HG02938 (cell line): ENCODE data around the gene HCN1.
"Not testable (repeated sequence)": the region's sequence is repeated elsewhere in the genome, so short reads cannot be mapped to it uniquely, and the experiment has no call there.

Source experiments
- ATAC-seq: cut with Tn5 transposase; IDR thresholded peaks from one replicate; pipeline ENCODE4 v1.9.1; 2021; ENCODE audit warnings: mild to moderate bottlenecking, moderate library complexity; ENCODE audit not compliant: unreplicated experiment

Gene HCN1

DNA sequence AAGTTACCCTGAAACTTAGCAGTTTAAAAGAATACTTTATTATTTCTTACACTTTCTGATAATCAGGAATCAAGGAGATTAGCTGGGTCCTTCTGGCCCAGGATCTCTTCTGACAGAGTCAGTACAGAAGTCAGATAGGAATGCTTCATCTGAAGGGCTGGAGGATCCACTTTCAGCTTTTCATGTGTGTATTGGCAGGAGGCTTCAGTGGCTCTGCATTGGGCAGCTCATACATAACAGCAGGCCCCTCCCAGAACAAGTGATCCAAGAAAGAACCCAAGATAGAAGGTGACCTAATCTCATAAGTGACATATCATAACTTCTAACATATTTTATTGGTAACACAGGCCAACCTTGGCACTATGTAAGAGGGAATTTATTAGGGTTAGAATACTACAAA is 258.4 kb downstream of the HCN1 start:
- ATAC-seq = no peak

DNA sequence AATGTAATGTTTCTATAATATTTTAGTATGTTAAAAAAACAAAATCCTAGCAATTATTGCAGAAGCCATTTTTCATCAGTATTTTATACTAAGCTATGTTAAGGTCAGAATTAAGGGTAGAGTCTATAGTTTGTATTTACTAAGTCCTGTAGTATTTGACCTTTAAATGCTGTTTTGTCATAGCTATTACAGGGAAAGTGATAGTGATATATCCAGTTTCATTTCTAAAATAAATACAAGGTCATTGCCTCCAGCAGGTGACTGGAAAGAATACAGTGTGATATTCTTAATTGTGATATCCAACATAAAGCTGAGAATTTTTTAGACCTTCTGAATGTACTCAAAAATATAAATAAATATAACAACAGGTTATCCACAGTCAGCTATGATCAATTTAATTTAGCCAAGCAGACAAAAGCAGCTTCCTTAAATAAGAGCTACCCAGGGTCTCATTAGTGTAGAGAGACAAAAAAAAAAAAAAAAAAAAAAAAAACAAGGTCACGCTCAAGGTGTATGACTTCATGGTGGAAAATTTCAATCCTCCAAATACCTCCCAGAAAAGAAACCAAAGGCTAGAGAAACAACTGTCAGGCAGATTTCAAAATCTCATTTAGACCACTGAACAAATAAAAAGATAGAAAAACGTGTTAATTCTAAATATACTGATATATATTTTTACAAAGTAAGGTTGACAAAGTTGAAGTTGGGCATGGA is 278.7 kb downstream of the HCN1 start:
- ATAC-seq = no peak

DNA sequence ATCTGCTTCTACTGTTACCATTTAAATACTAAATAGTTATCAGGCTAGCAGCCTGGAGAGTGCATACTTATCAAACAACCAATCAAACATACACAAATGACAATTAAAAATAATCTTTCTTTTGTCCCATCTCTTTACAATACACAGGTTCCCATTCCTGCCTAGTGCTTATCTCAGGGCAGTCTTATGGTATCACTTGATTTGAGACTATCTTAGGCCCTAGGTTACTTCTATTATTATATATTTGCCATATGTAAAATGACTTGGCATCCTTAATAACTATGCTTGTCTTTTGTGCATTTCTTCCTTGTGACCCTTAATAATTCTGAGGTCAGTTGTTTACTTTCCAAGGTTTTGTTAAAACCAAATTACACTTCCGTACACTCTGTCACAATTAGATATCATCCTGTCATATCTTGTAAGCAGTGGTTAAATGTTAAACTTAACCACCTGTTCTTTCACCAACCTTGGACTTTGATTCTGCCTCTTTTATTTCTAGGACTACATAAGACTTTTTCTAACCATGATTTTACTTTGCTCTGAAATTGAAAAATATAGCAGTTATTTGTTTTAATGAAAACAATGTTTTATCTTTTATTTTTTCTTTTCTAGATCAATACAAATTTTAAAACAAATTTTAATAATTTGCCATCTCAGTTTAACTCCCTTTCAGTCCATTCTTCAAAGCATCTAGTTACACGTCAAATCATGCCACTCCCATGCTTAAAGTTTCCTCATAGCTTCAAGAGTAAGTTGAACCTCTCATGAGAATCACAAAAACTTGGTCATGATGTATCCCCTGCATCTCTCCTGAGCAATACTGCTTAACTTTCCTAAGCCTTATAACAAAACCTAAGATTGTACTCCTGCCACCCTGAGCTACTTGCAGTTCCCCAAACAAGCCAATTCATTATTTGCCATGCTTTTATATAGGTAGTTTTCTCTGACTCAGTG is 281.3 kb downstream of the HCN1 start:
- ATAC-seq = no peak

- ATAC-seq = no peak
These were observed 284.1 kb downstream of the HCN1 start for GRCh38 chr5:45411971-45412612.

DNA sequence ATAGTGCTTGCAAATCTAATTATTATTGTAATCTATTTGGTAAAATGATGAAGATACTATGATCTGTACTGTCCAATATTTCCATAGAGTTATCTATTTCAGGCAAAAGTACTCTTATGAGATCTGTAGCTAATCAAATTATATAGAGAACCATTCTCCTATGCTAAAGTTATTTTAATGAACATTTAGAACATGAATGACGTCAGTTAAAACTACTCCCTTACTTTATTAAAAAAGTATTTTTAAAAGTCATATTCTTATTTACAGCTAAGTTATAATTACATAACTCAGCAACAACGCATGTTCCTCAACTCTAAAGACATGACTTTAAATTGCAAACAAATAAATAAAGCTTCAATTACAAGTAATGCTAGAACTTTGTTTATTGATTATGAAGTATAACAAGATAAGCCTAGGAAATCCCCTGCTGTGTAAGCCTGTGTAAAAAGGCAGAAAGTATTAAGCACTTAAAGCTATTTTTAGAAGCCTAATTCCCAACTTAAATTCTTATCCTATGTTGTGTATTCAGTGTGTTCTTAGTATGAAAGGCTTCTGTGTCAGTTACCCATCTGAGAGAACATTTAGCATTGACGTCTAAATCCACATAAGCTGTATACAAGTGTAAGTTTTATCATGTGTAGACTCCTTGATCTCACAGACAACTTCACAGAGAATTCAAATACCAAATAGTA is 285.7 kb downstream of the HCN1 start:
- no peak for ATAC-seq

DNA sequence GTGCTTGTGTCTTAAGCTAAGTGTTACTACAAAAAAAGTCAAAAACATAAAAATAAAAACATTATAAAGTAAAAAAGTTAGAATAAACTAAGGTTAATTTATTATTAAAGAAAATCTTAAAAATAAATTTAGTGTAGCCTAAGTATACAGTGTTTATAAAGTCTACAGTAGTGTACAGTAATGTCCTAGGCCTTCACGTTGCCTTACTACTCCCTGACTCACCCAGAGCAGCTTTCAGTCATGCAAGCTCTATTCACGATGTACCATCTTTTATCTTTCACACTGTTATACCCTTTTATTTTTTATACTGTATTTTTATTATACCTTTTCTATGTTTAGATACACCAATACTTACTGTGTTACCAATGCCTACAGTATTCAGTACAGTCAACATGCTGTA is 288.1 kb downstream of the HCN1 start:
- no peak for ATAC-seq

- ATAC-seq = no peak
These were observed 293.2 kb downstream of the HCN1 start for GRCh38 chr5:45402804-45403455.

GRCh38 chr5:45399041-45399440 is 297.1 kb downstream of the HCN1 start:
- ATAC-seq = no peak

- no peak for ATAC-seq
These were observed 310.7 kb downstream of the HCN1 start for GRCh38 chr5:45385321-45386058.

GRCh38 chr5:45383985-45384384 is 312.2 kb downstream of the HCN1 start:
- no peak for ATAC-seq

DNA sequence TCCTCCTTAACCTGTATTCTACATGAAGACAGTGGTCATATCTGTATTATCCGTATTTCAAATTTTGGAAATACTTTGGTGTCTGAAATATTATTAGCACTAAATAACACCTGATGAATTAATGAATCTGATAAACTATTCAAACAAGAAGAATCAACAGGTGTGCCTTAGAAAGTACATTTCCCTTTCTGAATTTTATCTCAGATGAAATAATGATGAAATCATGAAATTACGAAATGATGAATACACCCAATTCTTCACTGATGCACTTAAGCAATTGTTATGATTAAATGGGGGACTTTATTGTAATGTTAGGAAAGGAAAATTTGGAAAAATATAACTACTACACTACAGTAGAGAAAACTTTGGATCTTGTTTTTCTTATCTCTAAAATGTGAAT is 313.6 kb downstream of the HCN1 start:
- no peak for ATAC-seq

GRCh38 chr5:45376417-45376816 is 319.8 kb downstream of the HCN1 start:
- no peak for ATAC-seq

DNA sequence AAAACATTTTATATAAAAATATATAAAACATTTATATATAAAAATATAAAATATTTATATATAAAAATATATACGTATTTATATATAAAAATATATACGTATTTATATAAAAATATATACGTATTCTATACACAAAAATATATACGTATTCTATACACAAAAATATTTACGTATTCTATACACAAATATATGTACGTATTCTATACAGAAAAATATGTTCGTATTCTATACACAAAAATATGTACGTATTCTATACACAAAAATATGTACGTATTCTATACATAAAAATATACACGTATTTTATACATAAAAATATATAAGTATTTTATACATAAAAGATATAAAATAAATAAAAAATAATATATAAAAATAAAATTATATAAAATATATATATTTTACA is 323.6 kb downstream of the HCN1 start:
- ATAC-seq = no peak

GRCh38 chr5:45371423-45371822 is 324.8 kb downstream of the HCN1 start:
- not testable (repeated sequence) for ATAC-seq

DNA sequence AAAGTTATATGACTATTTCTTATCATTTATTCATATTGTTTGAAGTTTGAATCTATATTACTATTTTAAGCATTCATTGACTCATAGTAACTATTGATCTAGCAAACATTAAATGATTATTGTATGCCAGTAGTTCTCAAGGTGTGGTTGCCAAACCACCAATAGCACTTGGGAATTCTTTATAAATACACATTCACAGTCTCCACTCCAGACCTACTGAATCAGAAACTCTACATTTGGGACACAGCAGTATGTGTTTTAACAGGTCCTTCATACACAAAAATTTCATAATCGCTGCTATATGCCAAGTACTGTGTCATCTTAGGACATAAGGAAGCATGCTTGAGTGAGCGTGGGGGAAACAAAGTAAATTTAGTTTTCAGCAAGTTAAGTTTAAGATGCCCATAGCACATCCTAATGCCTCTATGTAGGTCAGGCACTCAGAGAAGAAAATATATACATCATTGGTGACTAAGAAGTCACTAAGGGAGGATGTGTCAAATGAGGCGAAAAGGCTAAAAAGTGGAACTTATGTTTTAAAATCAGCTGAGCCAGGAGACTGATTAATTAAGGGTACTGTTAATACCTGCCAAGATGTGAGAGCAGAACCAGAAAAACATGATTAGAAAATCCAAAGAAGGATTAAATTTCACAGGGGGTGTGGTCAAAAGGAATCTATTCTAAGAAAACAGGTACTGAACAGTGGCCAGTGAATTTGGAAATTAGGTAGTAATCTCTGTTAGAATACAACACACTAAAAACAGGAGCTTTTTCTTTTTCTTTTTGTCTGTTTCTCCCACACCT is 340.8 kb downstream of the HCN1 start:
- no peak for ATAC-seq

DNA sequence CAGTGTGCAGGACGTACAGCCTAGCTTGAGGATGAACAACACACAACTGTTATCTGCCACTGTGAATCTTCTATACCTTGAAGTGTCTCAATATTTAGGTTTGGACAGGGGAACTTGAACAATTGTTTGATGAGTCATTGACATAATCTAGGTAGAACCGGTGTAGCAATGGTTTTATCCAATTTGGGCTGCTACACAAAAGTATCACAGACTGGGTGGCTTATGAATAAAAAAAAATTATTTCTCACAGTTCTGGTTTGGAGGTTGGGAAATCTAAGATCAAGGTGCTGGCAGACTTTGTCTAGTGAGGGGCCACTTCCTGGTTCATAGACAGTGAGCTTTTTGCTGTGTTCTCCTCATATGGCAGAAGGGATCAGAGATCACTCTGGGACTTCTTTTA is 359.7 kb downstream of the HCN1 start:
- no peak for ATAC-seq

GRCh38 chr5:45335978-45336377 is 360.2 kb downstream of the HCN1 start:
- ATAC-seq = no peak

DNA sequence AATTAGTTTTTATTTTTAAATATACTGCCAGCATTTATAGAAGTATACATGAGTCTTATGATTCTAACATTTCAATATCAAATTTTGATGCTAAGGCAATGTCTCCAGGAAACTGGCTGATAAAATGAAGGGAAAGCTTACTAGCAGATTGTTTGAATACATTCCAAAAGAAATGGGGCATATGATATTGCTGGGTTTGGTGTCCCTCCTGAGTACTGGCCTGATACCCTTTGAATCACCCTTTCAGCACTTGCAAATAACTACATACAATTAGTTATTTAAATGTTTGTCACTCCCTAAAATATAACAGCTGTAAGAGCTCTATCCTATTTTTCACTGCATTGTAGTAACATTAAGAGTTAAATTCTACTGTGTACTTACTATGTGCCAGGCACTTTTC is 360.8 kb downstream of the HCN1 start:
- ATAC-seq = no peak

GRCh38 chr5:45334939-45335338 is 361.2 kb downstream of the HCN1 start:
- ATAC-seq = no peak
